Astrocyte (in vitro differentiated cells and primary cell): ENCODE results near the gene DNAAF8. TPM values are rescaled to one million over a fixed set of nuclear protein-coding genes. Genes with fewer than 3 reads are reported as not detected.

Experiments used
- DNase-seq: peaks from one replicate; pipeline ENCODE4 v3.0.0-alpha.2; 2010; ENCODE audit warnings: low read depth
- FAIRE-seq: peaks from 2 replicates; lab custom pipeline; 2011; peaks lifted over from hg19 to GRCh38; lab: Jason Lieb, UNC
- H2AFZ ChIP-seq: 2 replicates; pipeline ENCODE4 v1.6.0; 2012; ENCODE audit warnings: low read depth, low read length, inconsistent platforms
- H3K27ac ChIP-seq: 2 replicates; pipeline ENCODE4 v1.5.1; 2011; ENCODE audit warnings: low read depth, low read length, inconsistent platforms
- H3K27me3 ChIP-seq: 2 replicates; pipeline ENCODE4 v1.6.0; 2011; ENCODE audit warnings: low read length, inconsistent platforms; ENCODE audit not compliant: insufficient read depth
- H3K36me3 ChIP-seq: 2 replicates; pipeline ENCODE4 v1.5.1; 2011; ENCODE audit warnings: low read length, inconsistent platforms; ENCODE audit not compliant: insufficient read depth
- H3K4me1 ChIP-seq: 2 replicates; pipeline ENCODE4 v1.5.1; 2011; ENCODE audit warnings: low read length, inconsistent platforms; ENCODE audit not compliant: insufficient read depth
- H3K4me2 ChIP-seq: 2 replicates; pipeline ENCODE4 v1.6.0; 2012; ENCODE audit warnings: low read length, inconsistent platforms
- H3K4me3 ChIP-seq: 2 replicates; pipeline ENCODE4 v1.5.1; 2011; ENCODE audit warnings: low read depth, mild to moderate bottlenecking, low read length, inconsistent platforms; ENCODE audit not compliant: insufficient read depth
- H3K79me2 ChIP-seq: 2 replicates; pipeline ENCODE4 v1.6.0; 2012; ENCODE audit warnings: mild to moderate bottlenecking, low read length, inconsistent platforms; ENCODE audit not compliant: insufficient read depth
- H3K9ac ChIP-seq: 2 replicates; pipeline ENCODE4 v1.6.0; 2012; ENCODE audit warnings: mild to moderate bottlenecking, low read length, inconsistent platforms
- H3K9me3 ChIP-seq: 2 replicates; pipeline ENCODE4 v1.5.1; 2012; ENCODE audit warnings: low read depth, mild to moderate bottlenecking, low read length, inconsistent platforms; ENCODE audit not compliant: insufficient read depth
- H4K20me1 ChIP-seq: 2 replicates; pipeline ENCODE4 v1.6.0; 2012; ENCODE audit warnings: low read length, inconsistent platforms; ENCODE audit not compliant: insufficient read depth
- H3K27ac Mint-ChIP-seq: one replicate; pipeline ENCODE4 v1.8.0; 2021; ENCODE audit warnings: mild to moderate bottlenecking, mixed read lengths; ENCODE audit not compliant: unreplicated experiment
- H3K27me3 Mint-ChIP-seq: one replicate; pipeline ENCODE4 v1.8.0; 2021; ENCODE audit warnings: low read depth, mixed read lengths; ENCODE audit not compliant: unreplicated experiment
- H3K36me3 Mint-ChIP-seq: one replicate; pipeline ENCODE4 v1.8.0; 2021; ENCODE audit warnings: low read depth, mixed read lengths; ENCODE audit not compliant: unreplicated experiment
- H3K4me1 Mint-ChIP-seq: one replicate; pipeline ENCODE4 v1.8.0; 2021; ENCODE audit warnings: low read depth, mixed read lengths; ENCODE audit not compliant: unreplicated experiment
- H3K4me3 Mint-ChIP-seq: one replicate; pipeline ENCODE4 v1.8.0; 2021; ENCODE audit warnings: mild to moderate bottlenecking, moderate library complexity, mixed read lengths; ENCODE audit not compliant: unreplicated experiment
- H3K9me3 Mint-ChIP-seq: one replicate; pipeline ENCODE4 v1.8.0; 2021; ENCODE audit warnings: mild to moderate bottlenecking, mixed read lengths; ENCODE audit not compliant: unreplicated experiment
- EZH2 ChIP-seq: IDR thresholded peaks from 2 replicates; pipeline ENCODE4 v1.6.1; 2012; ENCODE audit warnings: mild to moderate bottlenecking, low read length, inconsistent platforms; ENCODE audit not compliant: insufficient read depth
- total RNA-seq: library from RNA; stranded (reverse); gene quantifications from 2 replicates; pipeline ENCODE4 v1.2.1, GENCODE V29; 2021
- TF ChIP-seq, protein P1 (sequence below): IDR thresholded peaks from 2 replicates; pipeline ENCODE4 v1.5.1; 2011; ENCODE audit warnings: low read depth, mild to moderate bottlenecking, inconsistent platforms, low read length, moderate library complexity; ENCODE audit not compliant: insufficient read depth

Gene DNAAF8
- total RNA-seq, 1 donor from 2014 or later = 2.7 TPM

DNA sequence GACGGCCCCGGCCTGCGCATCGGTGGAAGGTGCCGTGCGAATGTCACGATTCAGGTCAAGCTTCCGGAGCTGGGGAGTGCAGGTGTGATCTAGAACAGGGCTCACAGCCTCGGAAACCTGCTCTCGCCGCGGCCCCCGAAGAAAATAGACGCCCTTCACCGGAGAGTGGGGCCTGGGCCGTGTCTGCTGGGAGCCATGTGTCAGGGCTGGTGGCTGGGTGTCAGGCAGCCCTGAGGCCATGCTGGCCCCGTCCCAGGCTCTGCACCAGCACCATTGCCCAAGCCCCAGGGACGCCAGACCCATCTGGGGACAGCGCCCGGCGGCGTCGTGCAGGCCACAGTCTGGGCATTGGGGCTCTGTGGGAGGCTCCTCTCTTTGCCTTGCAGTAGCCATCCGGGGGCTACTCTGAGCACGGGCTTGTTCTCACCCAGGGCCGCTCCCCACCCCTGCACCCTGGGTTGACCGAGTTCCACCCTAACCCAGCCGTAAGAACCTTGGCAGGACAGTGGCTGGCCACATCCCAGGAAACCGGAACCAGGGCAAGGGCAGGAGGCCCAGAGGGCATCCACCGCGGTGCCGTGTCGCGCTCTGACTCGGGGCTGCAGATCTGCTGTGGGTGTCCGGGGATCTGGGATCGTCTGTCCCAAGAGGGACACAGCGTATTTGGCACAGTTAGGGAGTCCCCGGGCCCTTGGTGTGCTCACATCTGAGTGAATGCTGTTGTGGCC is 46.2 kb upstream of the DNAAF8 start:
- no peaks in the 10 kb centered on the region for H3K36me3 ChIP-seq
- no peaks in the 10 kb centered on the region for H3K9me3 ChIP-seq
- H3K79me2 ChIP-seq = no peaks in the 10 kb centered on the region
- no peak overlapping the region for H3K4me2 ChIP-seq
- Mint-ChIP-seq H3K4me3 (no peak overlapping the region), H3K27ac (no peak overlapping the region), H3K27me3 (no peaks in the 10 kb centered on the region), H3K36me3 (peaks cover 5% of the 10 kb centered on the region), H3K9me3 (no peaks in the 10 kb centered on the region), H3K4me1 (no peaks in the 10 kb centered on the region)
- no peak overlapping the region for H3K27ac ChIP-seq
- peaks cover 4% of the 10 kb centered on the region for H3K4me1 ChIP-seq
- H3K4me3 ChIP-seq = no peak overlapping the region
- H3K9ac ChIP-seq = no peak overlapping the region
- no peaks in the 10 kb centered on the region for H3K27me3 ChIP-seq
- H2AFZ ChIP-seq = no peak overlapping the region
- H4K20me1 ChIP-seq = peaks cover 15% of the 10 kb centered on the region
- no peak for FAIRE-seq
- TF ChIP-seq, protein P1, sequence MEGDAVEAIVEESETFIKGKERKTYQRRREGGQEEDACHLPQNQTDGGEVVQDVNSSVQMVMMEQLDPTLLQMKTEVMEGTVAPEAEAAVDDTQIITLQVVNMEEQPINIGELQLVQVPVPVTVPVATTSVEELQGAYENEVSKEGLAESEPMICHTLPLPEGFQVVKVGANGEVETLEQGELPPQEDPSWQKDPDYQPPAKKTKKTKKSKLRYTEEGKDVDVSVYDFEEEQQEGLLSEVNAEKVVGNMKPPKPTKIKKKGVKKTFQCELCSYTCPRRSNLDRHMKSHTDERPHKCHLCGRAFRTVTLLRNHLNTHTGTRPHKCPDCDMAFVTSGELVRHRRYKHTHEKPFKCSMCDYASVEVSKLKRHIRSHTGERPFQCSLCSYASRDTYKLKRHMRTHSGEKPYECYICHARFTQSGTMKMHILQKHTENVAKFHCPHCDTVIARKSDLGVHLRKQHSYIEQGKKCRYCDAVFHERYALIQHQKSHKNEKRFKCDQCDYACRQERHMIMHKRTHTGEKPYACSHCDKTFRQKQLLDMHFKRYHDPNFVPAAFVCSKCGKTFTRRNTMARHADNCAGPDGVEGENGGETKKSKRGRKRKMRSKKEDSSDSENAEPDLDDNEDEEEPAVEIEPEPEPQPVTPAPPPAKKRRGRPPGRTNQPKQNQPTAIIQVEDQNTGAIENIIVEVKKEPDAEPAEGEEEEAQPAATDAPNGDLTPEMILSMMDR = no peak
- TF ChIP-seq EZH2 = no peak
- no peak for DNase-seq

DNA sequence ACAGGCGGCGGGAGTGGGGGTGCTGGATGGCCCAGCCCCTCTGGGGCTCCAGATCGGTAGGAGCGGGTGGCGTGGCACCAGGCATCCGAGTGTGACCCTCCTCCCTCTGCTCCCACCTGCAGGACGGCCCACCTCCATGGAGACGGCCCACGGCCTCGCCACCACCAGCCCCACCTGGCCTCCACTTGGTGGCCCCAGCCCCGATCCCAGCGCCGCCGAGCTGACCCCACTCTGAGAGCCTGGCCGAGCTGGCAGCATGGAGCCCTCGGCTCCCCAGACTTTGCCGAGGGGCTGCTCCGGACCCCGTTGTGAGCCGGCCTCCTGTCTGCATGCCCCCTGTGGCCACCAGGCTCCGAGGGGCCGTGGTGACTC is 45.7 kb upstream of the DNAAF8 start:
- Mint-ChIP-seq H3K27ac (no peak overlapping the region), H3K36me3 (peaks cover 5% of the 10 kb centered on the region), H3K27me3 (no peaks in the 10 kb centered on the region), H3K4me1 (no peaks in the 10 kb centered on the region), H3K9me3 (no peaks in the 10 kb centered on the region), H3K4me3 (no peak overlapping the region)
- Histone ChIP-seq H3K79me2 (peaks cover 1% of the 10 kb centered on the region), H3K4me1 (peaks cover 5% of the 10 kb centered on the region), H3K27ac (no peak overlapping the region), H2AFZ (no peak overlapping the region), H3K9me3 (no peaks in the 10 kb centered on the region), H3K36me3 (no peaks in the 10 kb centered on the region), H3K4me3 (no peak overlapping the region), H3K27me3 (no peaks in the 10 kb centered on the region), H4K20me1 (peaks cover 9% of the 10 kb centered on the region), H3K9ac (no peak overlapping the region), H3K4me2 (no peak overlapping the region)
- no peak for DNase-seq
- TF ChIP-seq, protein P1 = no peak
- no peak for TF ChIP-seq EZH2
- FAIRE-seq = no peak

DNA sequence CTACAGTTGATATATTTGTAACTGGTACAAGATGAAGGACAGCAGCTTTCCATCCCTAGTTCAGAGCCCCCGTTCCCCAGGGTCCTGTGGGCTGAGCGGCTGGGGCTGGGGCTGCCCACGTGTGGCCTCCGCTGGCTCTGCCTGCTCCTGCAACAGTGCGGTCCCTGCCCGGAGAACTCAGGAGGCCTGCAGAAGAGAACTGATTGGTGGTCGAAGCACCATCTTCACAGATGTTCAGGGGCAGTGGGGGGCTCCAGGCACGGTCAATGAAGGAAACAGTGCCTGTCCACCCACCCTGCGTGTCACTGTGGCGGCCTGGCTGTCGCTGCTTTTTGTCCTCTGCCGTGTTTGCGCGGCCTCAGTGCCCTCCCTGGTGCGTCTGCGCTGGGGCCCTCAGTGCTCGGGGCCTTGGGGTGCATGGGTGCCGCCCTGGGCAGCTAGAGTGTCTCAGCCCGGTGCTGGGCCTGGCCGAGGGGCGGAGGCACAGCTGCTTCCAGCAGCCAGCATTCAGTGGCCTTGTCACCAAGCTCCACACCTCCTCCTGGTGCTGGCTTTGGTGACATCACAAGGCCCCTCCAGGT is 45.2 kb upstream of the DNAAF8 start:
- Mint-ChIP-seq H3K27ac (no peak overlapping the region), H3K27me3 (no peaks in the 10 kb centered on the region), H3K4me3 (no peak overlapping the region), H3K4me1 (no peaks in the 10 kb centered on the region), H3K36me3 (peaks cover 5% of the 10 kb centered on the region), H3K9me3 (no peaks in the 10 kb centered on the region)
- H3K79me2 ChIP-seq = peaks cover 5% of the 10 kb centered on the region
- H3K9ac ChIP-seq = no peak overlapping the region
- no peak overlapping the region for H3K4me2 ChIP-seq
- no peaks in the 10 kb centered on the region for H3K36me3 ChIP-seq
- peaks cover 5% of the 10 kb centered on the region for H3K4me1 ChIP-seq
- no peak overlapping the region for H3K4me3 ChIP-seq
- H2AFZ ChIP-seq = no peak overlapping the region
- TF ChIP-seq, protein P1 = no peak
- no peak for TF ChIP-seq EZH2
- H3K27me3 ChIP-seq = no peaks in the 10 kb centered on the region
- no peak for DNase-seq
- H3K27ac ChIP-seq = no peak overlapping the region
- peaks cover 8% of the 10 kb centered on the region for H4K20me1 ChIP-seq
- no peak for FAIRE-seq
- no peaks in the 10 kb centered on the region for H3K9me3 ChIP-seq
